Right atrium auricular region (tissue), 2 donors: ENCODE measurements around the gene UGT3A2. TPM values are rescaled to one million over a fixed set of nuclear protein-coding genes. Genes with fewer than 3 reads are reported as not detected.

Experiments used
- DNase-seq: peaks from one replicate; pipeline ENCODE4 v3.0.0-alpha.2; 2019; ENCODE audit warnings: low spot score
- H3K27ac ChIP-seq, 2 donors: fragments of 200-600 bp; sonication (generic); 1 replicate in 1 of 2; 2 replicates in 1 of 2; pipeline ENCODE4 v1.5.1; 2016 to 2019
- H3K27me3 ChIP-seq, 2 donors: fragments of 200-600 bp; sonication (generic); one replicate each; pipeline versions ENCODE4 v1.5.1 to v1.6.0; 2017 to 2019
- H3K36me3 ChIP-seq: fragments of 200-600 bp; sonication (generic); one replicate; pipeline ENCODE4 v1.5.1; 2016
- H3K4me1 ChIP-seq, 2 donors: fragments of 200-600 bp; sonication (generic); one replicate each; pipeline versions ENCODE4 v1.5.1 to v1.6.0; 2017 to 2019
- H3K4me3 ChIP-seq, 2 donors: fragments of 200-600 bp; sonication (generic); 1 replicate in 1 of 2; 2 replicates in 1 of 2; pipeline ENCODE4 v1.5.1; 2017 to 2019; ENCODE audit warnings: mild to moderate bottlenecking in 1 of 2, moderate library complexity in 1 of 2
- H3K9me3 ChIP-seq, 2 donors: fragments of 200-600 bp; sonication (generic); one replicate each; pipeline ENCODE4 v1.5.1; 2019
- total RNA-seq, 2 donors: library from RNA; depleted of rRNA; stranded (reverse); fragments of >200 nt; gene quantifications; one replicate each; pipeline ENCODE4 v1.1.0, GENCODE V29; 2016
- TF ChIP-seq, protein P1 (sequence below), 2 donors: fragments of 200-600 bp; sonication (generic); IDR thresholded peaks; one replicate each; pipeline ENCODE4 v1.5.1; 2019; ENCODE audit warnings: antibody characterized with exemption in 2 of 2

Gene UGT3A2
- total RNA-seq, 2 donors from 2014 or later = 0.24 TPM; not detected in 1

DNA sequence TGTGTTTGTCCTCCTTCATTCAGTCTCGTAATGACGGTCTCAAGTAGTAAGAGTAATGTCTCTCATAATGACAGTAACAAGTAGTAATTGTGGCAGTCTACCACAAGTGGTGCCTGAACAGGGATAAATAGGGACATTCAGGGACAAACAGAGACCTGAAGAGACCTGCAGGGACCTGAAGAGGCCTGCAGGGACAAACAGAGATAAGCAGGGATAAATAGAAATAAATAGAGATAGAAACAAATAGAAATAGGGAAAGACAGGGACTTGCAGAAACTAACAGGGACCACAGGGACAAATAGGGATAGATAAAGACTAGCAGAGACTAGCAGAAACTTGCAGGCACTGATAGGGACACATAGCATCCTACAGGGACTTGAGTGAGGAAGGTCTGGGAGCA lies 7.9 kb downstream of the UGT3A2 start:
- DNase-seq = no peak
- no peaks in the 10 kb centered on the region for H3K27me3 ChIP-seq
- H3K4me3 ChIP-seq = no peak overlapping the region
- H3K27ac ChIP-seq = no peak overlapping the region
- no peaks in the 10 kb centered on the region for H3K9me3 ChIP-seq
- TF ChIP-seq, protein P1, sequence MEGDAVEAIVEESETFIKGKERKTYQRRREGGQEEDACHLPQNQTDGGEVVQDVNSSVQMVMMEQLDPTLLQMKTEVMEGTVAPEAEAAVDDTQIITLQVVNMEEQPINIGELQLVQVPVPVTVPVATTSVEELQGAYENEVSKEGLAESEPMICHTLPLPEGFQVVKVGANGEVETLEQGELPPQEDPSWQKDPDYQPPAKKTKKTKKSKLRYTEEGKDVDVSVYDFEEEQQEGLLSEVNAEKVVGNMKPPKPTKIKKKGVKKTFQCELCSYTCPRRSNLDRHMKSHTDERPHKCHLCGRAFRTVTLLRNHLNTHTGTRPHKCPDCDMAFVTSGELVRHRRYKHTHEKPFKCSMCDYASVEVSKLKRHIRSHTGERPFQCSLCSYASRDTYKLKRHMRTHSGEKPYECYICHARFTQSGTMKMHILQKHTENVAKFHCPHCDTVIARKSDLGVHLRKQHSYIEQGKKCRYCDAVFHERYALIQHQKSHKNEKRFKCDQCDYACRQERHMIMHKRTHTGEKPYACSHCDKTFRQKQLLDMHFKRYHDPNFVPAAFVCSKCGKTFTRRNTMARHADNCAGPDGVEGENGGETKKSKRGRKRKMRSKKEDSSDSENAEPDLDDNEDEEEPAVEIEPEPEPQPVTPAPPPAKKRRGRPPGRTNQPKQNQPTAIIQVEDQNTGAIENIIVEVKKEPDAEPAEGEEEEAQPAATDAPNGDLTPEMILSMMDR (IDR thresholded peaks at IDR 0.05) = no peak
- no peaks in the 10 kb centered on the region for H3K4me1 ChIP-seq
- H3K36me3 ChIP-seq = no peaks in the 10 kb centered on the region

DNA sequence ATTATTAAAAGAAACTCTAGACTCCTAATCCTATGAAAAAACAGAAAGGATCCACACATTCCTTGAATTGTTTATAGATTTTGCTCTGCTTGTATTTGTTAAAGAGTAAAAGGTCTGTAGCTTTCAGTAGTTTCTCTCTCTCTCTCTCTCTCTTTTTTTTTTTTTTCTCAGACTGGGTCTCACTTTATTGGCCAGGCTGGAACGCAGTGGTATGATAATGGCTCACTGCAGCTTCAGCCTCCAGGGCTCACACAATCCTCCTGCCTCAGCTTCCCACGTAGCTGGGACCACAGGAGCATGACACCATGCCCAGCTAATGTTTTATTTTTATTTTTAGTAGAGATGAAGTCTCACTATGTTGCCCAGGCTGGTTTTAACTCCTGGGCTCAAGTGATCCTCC lies 9.3 kb downstream of the UGT3A2 start:
- TF ChIP-seq, protein P1 (IDR thresholded peaks at IDR 0.05) = no peak
- Histone ChIP-seq H3K27ac (no peak overlapping the region), H3K4me3 (no peak overlapping the region), H3K36me3 (no peaks in the 10 kb centered on the region), H3K4me1 (no peaks in the 10 kb centered on the region), H3K9me3 (no peaks in the 10 kb centered on the region), H3K27me3 (no peaks in the 10 kb centered on the region)
- no peak for DNase-seq

DNA sequence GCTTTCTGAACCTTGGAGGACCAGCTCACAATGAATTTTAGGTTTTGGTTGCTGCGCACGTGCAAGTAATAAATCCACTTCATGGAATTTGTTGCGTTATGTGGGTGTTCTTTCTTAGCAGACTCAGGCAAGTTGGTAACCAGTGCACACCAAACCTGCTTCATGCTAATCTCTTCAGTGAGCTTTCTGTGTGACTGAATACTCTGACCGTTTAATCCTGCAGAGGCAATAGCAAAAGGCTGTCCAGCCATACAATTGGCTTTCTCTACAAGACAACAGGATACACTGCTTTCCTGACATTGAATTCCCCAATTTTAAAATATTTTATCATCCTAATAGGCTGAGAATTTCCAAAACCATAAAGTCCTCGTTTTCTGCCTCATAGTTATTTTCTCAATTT lies 10.3 kb downstream of the UGT3A2 start:
- Histone ChIP-seq H3K27ac (no peak overlapping the region), H3K4me3 (no peak overlapping the region), H3K27me3 (no peaks in the 10 kb centered on the region), H3K9me3 (no peaks in the 10 kb centered on the region), H3K36me3 (no peaks in the 10 kb centered on the region), H3K4me1 (no peaks in the 10 kb centered on the region)
- TF ChIP-seq, protein P1 (IDR thresholded peaks at IDR 0.05) = no peak
- no peak for DNase-seq

DNA sequence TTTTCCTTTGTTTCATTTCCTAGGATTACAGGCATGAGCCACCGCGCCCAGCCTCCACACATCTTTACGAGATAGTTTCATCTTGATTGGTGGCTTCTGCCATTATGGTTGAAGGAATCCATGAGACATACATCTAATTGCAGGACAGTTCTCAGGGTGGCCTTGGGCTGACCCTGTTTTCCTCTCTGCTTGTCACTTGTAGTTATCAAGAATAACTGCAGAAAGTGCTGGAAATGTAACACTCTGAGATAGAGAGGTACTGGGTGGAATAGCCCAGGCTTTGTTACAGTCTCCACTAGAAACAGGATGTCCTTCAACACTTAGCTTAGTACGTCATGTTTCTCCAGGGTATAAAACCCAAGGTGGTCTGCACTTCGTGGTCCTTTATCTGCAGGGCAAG lies 10.7 kb downstream of the UGT3A2 start:
- no peaks in the 10 kb centered on the region for H3K36me3 ChIP-seq
- no peak overlapping the region for H3K4me3 ChIP-seq
- TF ChIP-seq, protein P1 (IDR thresholded peaks at IDR 0.05) = no peak
- H3K4me1 ChIP-seq = no peaks in the 10 kb centered on the region
- H3K27ac ChIP-seq = no peak overlapping the region
- DNase-seq = no peak
- H3K27me3 ChIP-seq = no peaks in the 10 kb centered on the region
- H3K9me3 ChIP-seq = no peaks in the 10 kb centered on the region

DNA sequence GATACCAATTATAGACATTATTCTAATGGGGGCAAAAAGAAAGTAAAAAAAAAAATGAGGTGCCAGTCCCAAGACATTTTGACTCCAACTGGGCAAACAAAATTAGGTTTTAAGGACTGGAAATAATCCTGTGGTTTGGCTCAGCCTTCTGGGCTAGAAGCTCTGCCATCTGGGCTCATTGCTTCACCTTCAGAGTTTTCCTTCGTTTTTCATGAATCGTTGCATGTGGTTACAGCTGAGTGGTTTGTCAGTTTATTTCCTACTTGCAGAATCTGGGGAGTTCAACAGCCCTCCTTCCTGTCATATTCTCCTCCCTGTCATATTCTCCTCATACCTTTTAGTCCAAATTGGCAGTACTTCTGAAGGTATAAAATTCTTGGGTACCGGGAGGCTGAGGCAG lies 12.0 kb downstream of the UGT3A2 start:
- Histone ChIP-seq H3K9me3 (no peaks in the 10 kb centered on the region), H3K27me3 (no peaks in the 10 kb centered on the region), H3K4me3 (no peak overlapping the region), H3K4me1 (no peaks in the 10 kb centered on the region), H3K27ac (no peak overlapping the region), H3K36me3 (no peaks in the 10 kb centered on the region)
- no peak for DNase-seq
- TF ChIP-seq, protein P1 (IDR thresholded peaks at IDR 0.05) = no peak

DNA sequence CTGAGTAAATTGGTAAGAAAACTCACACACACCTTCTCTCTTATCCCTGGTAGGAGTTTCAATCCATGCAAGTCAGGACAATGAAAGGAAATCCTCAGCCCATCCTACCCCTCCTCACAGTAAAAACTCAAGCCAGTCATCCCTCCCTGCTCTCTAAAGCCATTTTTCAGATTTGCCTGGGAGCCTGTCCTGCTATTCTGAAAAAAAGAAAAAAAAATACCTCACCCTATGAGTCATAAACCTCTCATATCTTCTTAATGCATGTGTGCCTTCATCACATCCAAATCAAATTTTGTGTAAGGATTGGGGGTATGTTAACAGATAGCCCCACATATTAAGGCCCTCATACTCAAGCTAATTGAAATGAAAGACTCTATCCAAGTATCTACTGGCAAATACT lies 14.1 kb downstream of the UGT3A2 start:
- Histone ChIP-seq H3K36me3 (no peaks in the 10 kb centered on the region), H3K27ac (no peak overlapping the region), H3K27me3 (no peaks in the 10 kb centered on the region), H3K4me1 (no peaks in the 10 kb centered on the region), H3K4me3 (no peak overlapping the region), H3K9me3 (no peaks in the 10 kb centered on the region)
- DNase-seq = no peak
- TF ChIP-seq, protein P1 (IDR thresholded peaks at IDR 0.05) = no peak
